ENCODE data around the gene BCL7C. TPM values are rescaled to one million over a fixed set of nuclear protein-coding genes. Genes with fewer than 3 reads are reported as not detected.
"Not testable (repeated sequence)": the region's sequence is repeated elsewhere in the genome, so short reads cannot be mapped to it uniquely, and the experiment has no call there.

Gene BCL7C
- total and polyA plus RNA-seq, 2 of the 8 experiments (the other 6 are each of a cell fraction or from before 2014, with no cell fraction given): 8.6 to 17.2 TPM

- TF ChIP-seq POU5F1 (IDR thresholded peaks at IDR 0.05; ENCODE audit: low read depth, low read length) (no peak), FOSL1 (IDR thresholded peaks at IDR 0.05; ENCODE audit: insufficient read depth, low read depth, low read length) (no peak), ATF3 (IDR thresholded peaks at IDR 0.05; ENCODE audit: insufficient read depth, low read depth, low read length) (no peak)
Measured at GRCh38 chr16:30892670-30893416, 1.0 kb downstream of the BCL7C start (continued).

GRCh38 chr16:30891043-30891823, 2.6 kb downstream of the BCL7C start:
- H3K79me2 ChIP-seq (ENCODE audit: control insufficient read depth in 1 of 2, insufficient read depth in 2 of 2, low read length in 2 of 2); H2AK5ac ChIP-seq (ENCODE audit: low read depth, low read length); DNase-seq (ENCODE audit: low read depth in 1 of 2, low spot score in 2 of 2); H3K56ac ChIP-seq (replicated peaks; ENCODE audit: insufficient read length, low read depth, low read length); H3K4me2 ChIP-seq (ENCODE audit: insufficient read depth in 1 of 2, low read depth in 2 of 2, low read length in 2 of 2); H2BK12ac ChIP-seq (ENCODE audit: low read depth, low read length); H4K91ac ChIP-seq (replicated peaks; ENCODE audit: insufficient read length, low read length); H3K18ac ChIP-seq (ENCODE audit: extremely low read depth, low read length); H2BK20ac ChIP-seq (ENCODE audit: low read length); H3K4ac ChIP-seq (replicated peaks; ENCODE audit: insufficient read length, low read depth, low read length); H3K23ac ChIP-seq (ENCODE audit: insufficient read length); H3K9me3 ChIP-seq (ENCODE audit: insufficient read depth in 2 of 2, low read depth in 1 of 2, low read length in 1 of 2); H4K20me1 ChIP-seq (replicated peaks in 1 of 2; ENCODE audit: control insufficient read depth in 1 of 2, insufficient read depth in 2 of 2, low read length in 2 of 2); H2BK5ac ChIP-seq (ENCODE audit: low read depth, low read length); H4K8ac ChIP-seq (ENCODE audit: extremely low read depth, insufficient read depth, low read length); H4K5ac ChIP-seq (ENCODE audit: insufficient read length, low read depth, low read length); H3K14ac ChIP-seq (ENCODE audit: insufficient read length); H2BK15ac ChIP-seq (ENCODE audit: low read length); H3K79me1 ChIP-seq (ENCODE audit: low read depth, low read length); H2BK120ac ChIP-seq (replicated peaks; ENCODE audit: low read depth, low read length); H2AFZ ChIP-seq (ENCODE audit: low read length); H3K9ac ChIP-seq (replicated peaks in 1 of 4; ENCODE audit: extremely low read depth in 1 of 4, low read depth in 3 of 4, low read length in 3 of 4); H3K36me3 ChIP-seq (ENCODE audit: control insufficient read depth in 2 of 4, insufficient read depth in 4 of 4, low read length in 3 of 4); H3K27ac ChIP-seq (ENCODE audit: low read depth, low read length); FAIRE-seq; H3K4me3 ChIP-seq (ENCODE audit: extremely low read depth in 1 of 4, insufficient read depth in 2 of 4, low read depth in 3 of 4, low read length in 4 of 4): not testable (repeated sequence)
- Histone ChIP-seq H3K4me1 (replicated peaks in 1 of 4; ENCODE audit: control insufficient read depth in 3 of 4, insufficient read depth in 4 of 4, low read length in 3 of 4) (peaks cover 4 to 13% (median 12%) of the 10 kb centered on the region in 4 experiments), H3K23me2 (ENCODE audit: low read depth, low read length) (peaks cover 13% of the 10 kb centered on the region), H3K27me3 (replicated peaks in 1 of 4; ENCODE audit: control insufficient read depth in 3 of 4, extremely low read depth in 1 of 4, insufficient read depth in 3 of 4, low read length in 3 of 4) (peaks cover 0 to 13% (median 7%) of the 10 kb centered on the region in 4 experiments; a peak in 5 of 7 replicates)
- WGBS, 2 experiments (ENCODE audit: extremely low coverage in 1 of 2, insufficient coverage in 1 of 2, insufficient read length in 1 of 2, insufficient replicate concordance in 2 of 2, low coverage in 1 of 2, low lambda C conversion rate in 2 of 2, missing lambda C conversion rate in 1 of 2): 88% methylated on average over 15 of the region's 15 CpGs; no CpG with 5 or more reads in 1 of the 2 experiments
- POLR2A ChIA-PET (ENCODE audit: partially characterized antibody): interaction anchor here (1.3 to 3.9 kb wide), 5 partner anchors 10 to 16 kb away, joined by 4 to 25 read pairs (median 4); no protein-coding TSS in a partner anchor
- CTCF ChIA-PET (ENCODE audit: partially characterized antibody): interaction anchor here (0.6 to 3.2 kb wide), 5 partner anchors 10 to 104 kb away, joined by 3 to 16 read pairs (median 3); partner anchors contain the start of gene ZNF629
